Measurements from ENCODE around the gene ALOXE3.

ALOXE3 gene

DNA sequence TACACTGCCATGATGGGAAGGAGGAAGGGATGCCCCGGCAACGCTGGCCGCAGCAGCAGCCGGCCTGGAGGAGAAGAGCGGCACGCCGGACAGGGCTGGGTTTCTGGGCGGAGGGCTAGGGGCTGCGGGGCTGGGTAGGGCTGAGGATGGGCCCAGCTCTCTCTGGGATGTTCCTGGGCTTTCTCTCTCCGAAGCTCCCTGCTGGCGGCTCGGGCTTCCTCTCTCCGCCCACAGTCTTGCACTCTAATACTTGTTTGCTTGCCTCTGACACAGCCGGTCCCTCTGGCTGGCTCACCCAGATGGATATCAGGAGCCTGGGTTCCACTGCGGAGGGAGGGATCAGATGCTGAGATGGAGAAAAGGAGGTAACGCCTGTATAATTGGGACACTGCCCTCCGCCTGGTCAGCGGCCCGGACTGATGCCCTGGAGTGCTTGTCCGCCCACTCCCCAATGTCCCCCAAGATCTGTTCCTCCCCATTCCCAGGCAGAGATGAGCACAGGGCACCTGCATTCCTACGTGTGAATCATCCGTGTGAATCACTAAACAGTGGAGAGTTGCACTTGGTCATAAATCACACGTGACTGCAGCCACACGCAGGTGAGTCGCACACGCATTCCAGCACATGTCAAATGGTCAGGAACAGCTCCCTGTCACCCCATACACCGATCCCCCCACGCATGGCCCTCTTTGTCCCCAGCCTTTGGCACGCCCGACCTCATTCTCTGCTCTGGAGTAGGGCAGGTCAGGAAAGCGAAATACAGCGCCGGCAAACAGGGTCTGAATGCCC is at the start of gene ALOXE3:
ALOXE3 (minus strand) TSS at position 535 of the 789 bp plus-strand sequence; CDS start at position 11, 524 bp downstream.
- no peak for DNase-seq (ENCODE audit: low spot score)

DNA sequence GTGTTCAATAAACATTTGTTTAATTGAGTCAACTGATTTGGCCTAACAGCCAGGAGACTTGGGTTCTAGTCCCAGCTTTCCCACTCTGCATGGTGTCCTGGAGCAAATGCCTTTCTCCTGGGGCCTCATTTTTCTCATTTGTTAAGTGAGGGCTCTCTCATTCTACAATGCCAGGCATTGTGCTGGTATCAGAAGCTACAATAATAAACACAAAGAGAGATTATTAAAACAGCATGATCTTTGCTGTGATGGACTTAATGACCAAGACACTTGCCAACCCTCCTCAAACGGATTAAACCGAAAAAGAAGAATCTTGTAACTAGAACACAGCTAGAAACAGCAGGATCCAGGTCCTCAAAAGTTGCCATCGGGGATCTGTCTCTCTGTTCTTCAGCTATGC is 49.2 kb upstream of the ALOXE3 start:
- DNase-seq (ENCODE audit: low spot score) = no peak

GRCh38 chr17:8166731-8167130 is 48.4 kb upstream of the ALOXE3 start:
- DNase-seq (ENCODE audit: low spot score) = no peak

GRCh38 chr17:8164815-8165131 is 46.5 kb upstream of the ALOXE3 start:
- DNase-seq (ENCODE audit: low spot score) = no peak

DNA sequence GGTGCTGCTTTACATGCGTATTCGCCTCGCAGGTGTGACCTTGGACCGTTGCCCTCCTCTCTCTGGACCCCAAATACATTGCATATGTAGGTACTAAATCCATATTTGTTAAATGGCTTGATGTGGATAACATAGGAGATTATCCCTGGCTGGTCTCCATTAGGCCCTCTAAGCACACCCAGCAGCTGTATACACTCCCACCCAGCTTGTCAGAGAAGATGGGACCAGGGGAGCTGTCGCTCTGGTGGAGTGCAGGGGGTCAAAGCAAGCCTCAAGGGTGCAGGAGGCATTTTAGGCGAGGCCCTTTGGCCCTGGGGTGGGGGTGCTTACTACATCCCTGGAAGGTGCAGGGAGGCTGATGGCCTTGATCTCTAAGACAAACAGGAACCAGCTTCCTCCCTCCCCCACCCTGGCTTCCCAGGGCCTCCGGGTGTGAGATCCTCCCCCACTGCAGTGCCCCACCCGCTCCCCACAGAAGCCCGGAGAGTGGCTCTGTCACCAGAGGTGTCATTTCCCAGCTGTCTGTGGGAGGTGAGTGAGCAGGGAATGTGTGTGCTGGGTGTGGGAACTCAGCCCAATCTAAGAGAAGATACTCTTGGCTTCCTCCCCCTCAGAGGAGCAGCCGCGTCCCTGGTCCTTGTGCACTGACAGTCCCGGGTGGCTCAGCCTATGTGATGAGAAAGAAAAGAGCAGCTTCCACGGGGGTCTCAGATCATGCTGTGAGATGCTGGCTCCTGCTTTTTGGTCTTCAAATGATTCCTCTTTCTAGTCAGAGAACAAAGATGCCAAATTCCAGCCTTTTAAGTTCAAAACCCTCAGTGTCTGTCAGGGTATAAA is 45.9 kb upstream of the ALOXE3 start:
- no peak for DNase-seq (ENCODE audit: low spot score)

GRCh38 chr17:8162997-8163977 is 45.0 kb upstream of the ALOXE3 start:
- DNase-seq (ENCODE audit: low spot score) = no peak

GRCh38 chr17:8162233-8162996 is 44.1 kb upstream of the ALOXE3 start, which contains the start of gene VAMP2:
VAMP2 (minus strand) TSS chr17:8162948; CDS start chr17:8162879, 69 bp downstream.
- peak; percentile 90 for DNase-seq (ENCODE audit: low spot score)

DNA sequence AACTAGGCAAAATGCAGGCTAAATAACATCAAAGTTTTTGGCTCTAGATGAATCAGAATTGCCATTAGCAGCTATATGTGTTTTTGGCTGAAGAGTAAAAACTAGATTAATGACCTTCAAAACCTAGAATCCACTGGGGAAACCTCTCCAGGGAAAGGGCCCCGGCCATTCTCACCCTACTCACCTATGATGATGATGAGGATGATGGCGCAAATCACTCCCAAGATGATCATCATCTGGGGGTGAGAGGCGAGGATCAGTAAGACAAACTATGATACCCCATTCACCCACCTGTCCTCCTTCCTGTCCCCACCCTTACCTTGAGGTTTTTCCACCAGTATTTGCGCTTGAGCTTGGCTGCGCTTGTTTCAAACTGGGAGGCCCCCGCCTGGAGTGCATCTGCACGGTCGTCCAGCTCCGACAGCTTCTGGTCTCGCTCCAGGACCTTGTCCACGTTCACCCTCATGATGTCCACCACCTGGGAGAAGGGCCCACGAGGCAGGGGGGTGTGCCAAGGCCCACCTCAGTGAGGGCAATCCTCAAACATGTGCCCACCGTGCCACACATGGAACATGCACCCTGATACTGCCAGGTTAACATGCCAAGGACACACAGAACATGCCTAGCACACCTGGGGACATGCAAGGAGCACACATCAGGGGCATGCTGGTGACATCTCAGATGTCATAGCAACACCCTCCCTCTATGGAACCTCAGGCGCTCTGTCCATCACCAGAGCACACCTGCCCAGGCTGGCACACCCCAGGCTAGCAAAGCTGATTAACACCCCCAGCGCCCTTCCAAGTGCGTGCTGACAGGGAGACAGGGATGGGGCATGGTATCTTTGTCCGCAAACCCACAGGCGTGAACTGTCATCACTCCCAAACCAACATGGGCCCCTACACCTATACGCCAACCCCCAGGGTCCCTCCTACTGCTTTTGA is 43.2 kb upstream of the ALOXE3 start:
- DNase-seq (ENCODE audit: low spot score) = no peak

DNA sequence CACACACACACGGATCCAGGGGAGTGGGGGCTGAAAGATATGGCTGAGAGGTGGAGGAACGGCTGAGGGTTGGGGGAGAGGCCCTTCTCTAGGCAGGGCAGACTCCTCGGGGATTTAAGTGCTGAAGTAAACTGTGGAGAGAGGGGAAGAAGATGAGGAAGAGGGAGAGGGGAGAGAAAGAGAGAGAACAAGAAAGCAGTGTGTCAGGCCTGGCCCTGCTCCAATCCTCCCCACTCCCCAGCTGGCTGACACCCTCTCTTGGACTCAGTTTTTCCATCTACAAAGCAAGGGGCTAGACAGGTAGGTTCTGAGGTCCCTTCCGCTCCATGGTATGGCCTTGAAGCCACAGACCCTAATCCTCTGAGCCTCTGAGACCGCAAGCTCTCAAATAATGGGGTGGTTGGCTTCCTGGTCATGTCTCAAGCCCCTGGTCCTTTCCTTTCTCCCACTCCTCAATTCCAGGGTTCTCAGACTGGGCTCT is 42.5 kb upstream of the ALOXE3 start:
- DNase-seq (ENCODE audit: low spot score) = no peak

- no peak for DNase-seq (ENCODE audit: low spot score)
These were observed 41.9 kb upstream of the ALOXE3 start for GRCh38 chr17:8160224-8160577.

- no peak for DNase-seq (ENCODE audit: low spot score)
These were observed 41.3 kb upstream of the ALOXE3 start for GRCh38 chr17:8159459-8160223.

- no peak for DNase-seq (ENCODE audit: low spot score)
These were observed 40.7 kb upstream of the ALOXE3 start for GRCh38 chr17:8159032-8159400.

- peak; percentile 87 for DNase-seq (ENCODE audit: low spot score)
These were observed 40.1 kb upstream of the ALOXE3 start for GRCh38 chr17:8158267-8159031.

DNA sequence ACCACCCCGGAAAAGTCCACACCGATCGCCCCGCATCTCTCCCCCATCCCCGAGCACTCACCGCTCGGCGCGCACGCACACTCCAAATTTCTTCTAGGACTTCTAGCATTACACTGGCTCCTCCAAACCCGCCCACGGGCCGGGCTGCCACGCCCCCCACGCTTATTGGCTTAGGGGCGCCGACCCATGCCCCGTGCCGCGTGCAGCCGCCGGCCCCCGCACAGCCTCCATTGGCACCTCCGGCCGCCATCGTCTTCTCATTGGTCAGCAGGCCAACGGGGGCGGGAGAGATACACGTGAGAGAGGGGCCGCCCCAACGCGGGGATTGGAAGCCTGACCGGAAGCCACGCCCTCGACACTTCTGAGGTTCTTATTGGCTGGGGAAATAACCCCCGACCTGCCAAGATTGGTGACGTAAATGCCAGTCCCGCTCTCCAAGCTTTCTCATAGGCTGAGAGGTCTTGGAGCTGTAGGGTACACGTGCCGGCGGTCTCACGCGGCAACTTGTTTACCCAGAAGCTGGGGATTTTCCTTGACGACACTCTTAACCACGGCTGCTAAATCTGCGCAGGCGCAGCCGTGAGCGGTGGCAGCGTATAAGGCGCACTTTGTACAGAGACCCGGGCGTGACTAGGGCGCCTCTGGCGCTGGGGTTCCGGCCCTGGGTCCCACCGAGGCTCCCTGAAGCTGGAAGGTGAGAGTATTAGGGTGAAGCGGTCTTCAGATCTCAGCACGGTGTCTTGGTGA is 38.1 kb upstream of the ALOXE3 start:
- peak; percentile 100 for DNase-seq (ENCODE audit: low spot score)

DNA sequence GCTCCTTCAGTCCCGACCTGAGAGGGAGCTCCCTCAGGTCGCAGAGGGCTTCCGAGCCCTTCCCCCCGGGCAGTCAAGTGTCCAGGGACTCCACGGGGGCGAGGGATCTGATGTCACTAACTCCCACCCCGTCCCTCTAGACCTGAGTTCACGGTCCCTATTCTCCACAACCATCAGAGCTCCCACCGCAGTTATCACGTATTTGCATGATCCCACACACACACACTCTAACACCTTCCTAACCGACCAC is 37.6 kb upstream of the ALOXE3 start:
- no peak for DNase-seq (ENCODE audit: low spot score)

GRCh38 chr17:8155231-8155995 is 37.1 kb upstream of the ALOXE3 start:
- no peak for DNase-seq (ENCODE audit: low spot score)

DNA sequence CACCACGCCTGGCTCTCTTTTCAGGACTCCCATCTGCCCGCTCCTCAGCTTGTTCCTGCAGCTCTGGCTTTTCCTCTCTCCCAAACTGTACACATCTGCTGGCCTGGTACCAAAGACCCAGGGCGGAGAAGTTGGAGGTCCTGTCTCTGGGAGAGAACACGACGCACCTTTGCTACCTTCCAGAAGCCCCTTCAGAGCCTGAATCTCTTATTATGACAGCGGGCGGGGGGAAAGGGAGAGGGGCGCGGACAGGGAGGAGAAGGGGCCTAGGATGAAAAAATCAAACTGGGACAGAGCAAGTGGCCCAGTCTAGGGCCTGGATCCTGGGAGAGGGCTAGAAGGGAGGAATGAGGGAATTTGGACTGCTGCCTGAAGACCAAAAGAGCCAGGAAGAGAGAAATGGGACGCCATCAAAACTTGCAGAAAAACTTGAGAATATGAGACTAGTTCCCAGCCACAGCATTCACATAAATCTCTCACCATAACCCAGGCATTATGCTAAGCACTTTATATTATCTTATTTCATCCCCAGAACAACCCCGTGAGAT is 36.4 kb upstream of the ALOXE3 start:
- DNase-seq (ENCODE audit: low spot score) = no peak

Measured in left forelimb (tissue), 1 donor.